Umbilical cord (tissue), 2 donors: ENCODE measurements around the gene ACER3. TPM values are rescaled to one million over a fixed set of nuclear protein-coding genes. Genes with fewer than 3 reads are reported as not detected.
"Not testable (repeated sequence)": the region's sequence is repeated elsewhere in the genome, so short reads cannot be mapped to it uniquely, and the experiment has no call there.

Source experiments
- DNase-seq: peaks from one replicate; pipeline ENCODE4 v3.0.0-alpha.2; 2015; ENCODE audit warnings: low spot score
- total RNA-seq: library from RNA; depleted of rRNA; stranded (reverse); fragments of >200 nt; gene quantifications from one replicate; pipeline ENCODE4 v1.2.3, GENCODE V29; 2014; ENCODE audit warnings: low replicate concordance; ENCODE audit not compliant: insufficient read depth

ACER3 gene
- total RNA-seq, 1 donor from 2014 or later = 16.1 TPM

GRCh38 chr11:77038029-77038824 lies 177.5 kb downstream of the ACER3 start:
- no peak for DNase-seq

- DNase-seq = no peak
These were observed 178.2 kb downstream of the ACER3 start for GRCh38 chr11:77038825-77039326.

- peak; percentile 22 for DNase-seq
These were observed 179.0 kb downstream of the ACER3 start for GRCh38 chr11:77039491-77040400.

- no peak for DNase-seq
These were observed 179.7 kb downstream of the ACER3 start for GRCh38 chr11:77040401-77040777.

GRCh38 chr11:77040889-77041288 lies 180.2 kb downstream of the ACER3 start:
- DNase-seq = no peak

- DNase-seq = no peak
These were observed 181.5 kb downstream of the ACER3 start for GRCh38 chr11:77042111-77042726.

GRCh38 chr11:77044356-77044755 lies 183.6 kb downstream of the ACER3 start:
- no peak for DNase-seq

- DNase-seq = no peak
These were observed 184.2 kb downstream of the ACER3 start for GRCh38 chr11:77044886-77045285.

GRCh38 chr11:77046060-77046501 lies 185.4 kb downstream of the ACER3 start:
- DNase-seq = no peak

GRCh38 chr11:77047007-77047927 lies 186.5 kb downstream of the ACER3 start:
- peak; percentile 97 for DNase-seq

GRCh38 chr11:77047928-77048446 lies 187.3 kb downstream of the ACER3 start:
- DNase-seq = not testable (repeated sequence)

- DNase-seq = no peak
These were observed 188.3 kb downstream of the ACER3 start for GRCh38 chr11:77049026-77049425.

GRCh38 chr11:77051511-77051910 lies 190.8 kb downstream of the ACER3 start:
- DNase-seq = no peak

GRCh38 chr11:77052518-77052917 lies 191.8 kb downstream of the ACER3 start:
- DNase-seq = no peak

- no peak for DNase-seq
These were observed 192.7 kb downstream of the ACER3 start for GRCh38 chr11:77053217-77054015.

- DNase-seq = no peak
These were observed 193.4 kb downstream of the ACER3 start for GRCh38 chr11:77054084-77054483.

- DNase-seq = no peak
These were observed 194.4 kb downstream of the ACER3 start for GRCh38 chr11:77055101-77055561.

GRCh38 chr11:77055913-77056312 lies 195.2 kb downstream of the ACER3 start:
- no peak for DNase-seq

GRCh38 chr11:77056814-77057402 lies 196.2 kb downstream of the ACER3 start:
- DNase-seq = no peak
